Neural cell (in vitro differentiated cells): ENCODE results near the gene LGSN. TPM values are rescaled to one million over a fixed set of nuclear protein-coding genes. Genes with fewer than 3 reads are reported as not detected.

Source experiments
- H2AFZ ChIP-seq: fragments of 200-600, 300-800 bp; sonication (generic), shearing (Covaris generic); 2 replicates; pipeline ENCODE4 v1.6.0; 2014; ENCODE audit warnings: low read depth, mild to moderate bottlenecking, antibody characterized with exemption, low read length, moderate library complexity
- H3F3A ChIP-seq: fragments of 200-600 bp; shearing (Covaris generic); 2 replicates; pipeline ENCODE4 v1.6.1; 2016; ENCODE audit warnings: mild to moderate bottlenecking, moderate library complexity, mixed read lengths, antibody characterized with exemption, low read length; ENCODE audit not compliant: insufficient read depth, poor library complexity, severe bottlenecking
- H3K27ac ChIP-seq: fragments of 200-600, 300-800 bp; sonication (generic), shearing (Covaris generic); 2 replicates; pipeline ENCODE4 v1.5.1; 2014; ENCODE audit warnings: mild to moderate bottlenecking, low read length, moderate library complexity
- H3K27me3 ChIP-seq: fragments of 300-800, 200-600 bp; sonication (generic), shearing (Covaris generic); 2 replicates; pipeline ENCODE4 v1.6.0; 2014; ENCODE audit warnings: mild to moderate bottlenecking, low read depth, low read length, moderate library complexity; ENCODE audit not compliant: insufficient read depth
- H3K36me3 ChIP-seq: fragments of 300-800, 200-600 bp; sonication (generic), shearing (Covaris generic); 2 replicates; pipeline ENCODE4 v1.5.1; 2014; ENCODE audit warnings: mild to moderate bottlenecking, antibody characterized with exemption, low read length, moderate library complexity; ENCODE audit not compliant: insufficient read depth
- H3K4me2 ChIP-seq: fragments of 300-800, 200-600 bp; sonication (generic), shearing (Covaris generic); 2 replicates; pipeline ENCODE4 v1.6.0; 2014; ENCODE audit warnings: mild to moderate bottlenecking, low read length
- H3K4me3 ChIP-seq: fragments of 300-800, 200-600 bp; sonication (generic), shearing (Covaris generic); 2 replicates; pipeline ENCODE4 v1.5.1; 2014; ENCODE audit warnings: mild to moderate bottlenecking, low read length, moderate library complexity
- H3K79me2 ChIP-seq: fragments of 200-600 bp; shearing (Covaris generic); replicated peaks from 2 replicates; pipeline ENCODE4 v1.6.0; 2014; ENCODE audit warnings: mild to moderate bottlenecking, low read length, moderate library complexity; ENCODE audit not compliant: insufficient read depth
- H3K9ac ChIP-seq: fragments of 300-800, 200-600 bp; sonication (generic), shearing (Covaris generic); 2 replicates; pipeline ENCODE4 v1.6.1; 2016; ENCODE audit warnings: mild to moderate bottlenecking, low read length, mixed read lengths
- H3K9me2 ChIP-seq: fragments of 200-600 bp; shearing (Covaris generic); 2 replicates; pipeline ENCODE4 v1.6.1; 2016; ENCODE audit warnings: mild to moderate bottlenecking, low read length, mixed read lengths; ENCODE audit not compliant: insufficient read depth
- H3K9me3 ChIP-seq: fragments of 200-600, 300-800 bp; sonication (generic), shearing (Covaris generic); 2 replicates; pipeline ENCODE4 v1.6.1; 2016; ENCODE audit warnings: mild to moderate bottlenecking, mixed run types, low read length, moderate library complexity, mixed read lengths
- H4K20me1 ChIP-seq: fragments of 200-600 bp; shearing (Covaris generic); 2 replicates; pipeline ENCODE4 v1.6.1; 2016; ENCODE audit warnings: mild to moderate bottlenecking, mixed run types; ENCODE audit not compliant: insufficient read depth
- CTCF ChIP-seq: fragments of 450-650 bp; IDR thresholded peaks from 2 replicates; pipeline ENCODE4 v1.5.1; 2014; ENCODE audit warnings: antibody characterized with exemption, mild to moderate bottlenecking, moderate library complexity; ENCODE audit not compliant: poor library complexity, severe bottlenecking
- EP300 ChIP-seq: fragments of 450-650 bp; conservative IDR thresholded peaks from 2 replicates; pipeline ENCODE4 v1.6.1; 2014; ENCODE audit warnings: antibody characterized with exemption, mild to moderate bottlenecking, moderate library complexity; ENCODE audit not compliant: poor library complexity, severe bottlenecking
- POLR2AphosphoS5 ChIP-seq: IDR thresholded peaks from 2 replicates; pipeline ENCODE4 v1.6.1; 2012
- RAD21 ChIP-seq: fragments of 450-650 bp; conservative IDR thresholded peaks from 2 replicates; pipeline ENCODE4 v1.6.1; 2014; ENCODE audit warnings: antibody characterized with exemption, mild to moderate bottlenecking, moderate library complexity
- TAF1 ChIP-seq: IDR thresholded peaks from 2 replicates; pipeline ENCODE4 v1.6.1; 2012; ENCODE audit warnings: low read depth
- polyA plus RNA-seq: library from polyadenylated mRNA; depleted of rRNA; stranded (reverse); fragments of >200 nt; gene quantifications from 2 replicates; pipeline ENCODE4 v1.2.3, GENCODE V29; 2014
- TF ChIP-seq, protein P1 (sequence below): IDR thresholded peaks from 2 replicates; pipeline ENCODE4 v1.6.1; 2012; ENCODE audit warnings: borderline replicate concordance

The LGSN gene
- polyA plus RNA-seq, 1 donor from 2014 or later: not detected

GRCh38 chr6:63322981-63323380 lies 3.2 kb upstream of the LGSN start:
- no peaks in the 10 kb centered on the region for H3K79me2 ChIP-seq
- H2AFZ ChIP-seq: no peak overlapping the region
- H4K20me1 ChIP-seq: no peaks in the 10 kb centered on the region
- H3K9me3 ChIP-seq: no peaks in the 10 kb centered on the region
- H3K9ac ChIP-seq: no peak overlapping the region
- TF ChIP-seq POLR2AphosphoS5 (no peak), CTCF (no peak), RAD21 (no peak), TAF1 (no peak), EP300 (no peak)
- TF ChIP-seq, protein P1, sequence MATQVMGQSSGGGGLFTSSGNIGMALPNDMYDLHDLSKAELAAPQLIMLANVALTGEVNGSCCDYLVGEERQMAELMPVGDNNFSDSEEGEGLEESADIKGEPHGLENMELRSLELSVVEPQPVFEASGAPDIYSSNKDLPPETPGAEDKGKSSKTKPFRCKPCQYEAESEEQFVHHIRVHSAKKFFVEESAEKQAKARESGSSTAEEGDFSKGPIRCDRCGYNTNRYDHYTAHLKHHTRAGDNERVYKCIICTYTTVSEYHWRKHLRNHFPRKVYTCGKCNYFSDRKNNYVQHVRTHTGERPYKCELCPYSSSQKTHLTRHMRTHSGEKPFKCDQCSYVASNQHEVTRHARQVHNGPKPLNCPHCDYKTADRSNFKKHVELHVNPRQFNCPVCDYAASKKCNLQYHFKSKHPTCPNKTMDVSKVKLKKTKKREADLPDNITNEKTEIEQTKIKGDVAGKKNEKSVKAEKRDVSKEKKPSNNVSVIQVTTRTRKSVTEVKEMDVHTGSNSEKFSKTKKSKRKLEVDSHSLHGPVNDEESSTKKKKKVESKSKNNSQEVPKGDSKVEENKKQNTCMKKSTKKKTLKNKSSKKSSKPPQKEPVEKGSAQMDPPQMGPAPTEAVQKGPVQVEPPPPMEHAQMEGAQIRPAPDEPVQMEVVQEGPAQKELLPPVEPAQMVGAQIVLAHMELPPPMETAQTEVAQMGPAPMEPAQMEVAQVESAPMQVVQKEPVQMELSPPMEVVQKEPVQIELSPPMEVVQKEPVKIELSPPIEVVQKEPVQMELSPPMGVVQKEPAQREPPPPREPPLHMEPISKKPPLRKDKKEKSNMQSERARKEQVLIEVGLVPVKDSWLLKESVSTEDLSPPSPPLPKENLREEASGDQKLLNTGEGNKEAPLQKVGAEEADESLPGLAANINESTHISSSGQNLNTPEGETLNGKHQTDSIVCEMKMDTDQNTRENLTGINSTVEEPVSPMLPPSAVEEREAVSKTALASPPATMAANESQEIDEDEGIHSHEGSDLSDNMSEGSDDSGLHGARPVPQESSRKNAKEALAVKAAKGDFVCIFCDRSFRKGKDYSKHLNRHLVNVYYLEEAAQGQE: no peak
- no peaks in the 10 kb centered on the region for H3K9me2 ChIP-seq
- H3K27ac ChIP-seq: no peak overlapping the region
- no peaks in the 10 kb centered on the region for H3K36me3 ChIP-seq
- H3F3A ChIP-seq: no peaks in the 10 kb centered on the region
- H3K4me2 ChIP-seq: no peak overlapping the region
- no peak overlapping the region for H3K4me3 ChIP-seq
- no peaks in the 10 kb centered on the region for H3K27me3 ChIP-seq

DNA sequence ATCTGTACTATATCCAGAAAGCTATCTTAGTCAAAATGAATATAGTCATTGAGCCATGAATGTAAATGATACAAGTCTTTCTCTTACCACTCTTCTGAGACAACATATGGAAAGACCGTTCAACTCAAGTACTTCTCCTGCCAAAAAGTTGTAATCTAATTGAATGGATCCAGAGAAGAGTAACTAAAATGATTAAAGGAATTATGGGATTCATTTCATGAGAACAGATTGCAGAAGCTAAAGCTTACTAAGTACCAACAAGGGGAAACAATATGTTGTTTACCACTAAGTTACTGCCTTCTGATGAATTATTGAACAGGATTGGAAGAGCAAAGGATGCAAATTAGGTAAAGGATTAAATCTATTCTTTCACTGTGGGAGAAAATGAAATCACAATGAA lies 2.0 kb upstream of the LGSN start:
- H2AFZ ChIP-seq: no peak overlapping the region
- H3K9ac ChIP-seq: no peak overlapping the region
- H3K36me3 ChIP-seq: no peaks in the 10 kb centered on the region
- no peaks in the 10 kb centered on the region for H3K79me2 ChIP-seq
- TF ChIP-seq TAF1 (no peak), POLR2AphosphoS5 (no peak)
- TF ChIP-seq, protein P1: no peak
- H3K27ac ChIP-seq: no peak overlapping the region
- no peaks in the 10 kb centered on the region for H4K20me1 ChIP-seq
- no peaks in the 10 kb centered on the region for H3K27me3 ChIP-seq
- H3K9me2 ChIP-seq: no peaks in the 10 kb centered on the region
- H3F3A ChIP-seq: no peaks in the 10 kb centered on the region
- no peaks in the 10 kb centered on the region for H3K9me3 ChIP-seq
- H3K4me3 ChIP-seq: no peak overlapping the region
- H3K4me2 ChIP-seq: no peak overlapping the region
